Activated T-helper 1 cell treated with Interleukin-2 at 50 U/mL for 16 hours (primary cell): Measurements from ENCODE around the gene PPRC1.

Experiments used
- DNase-seq: peaks from one replicate; pipeline ENCODE4 v3.0.0-alpha.2; 2020; ENCODE audit warnings: low read depth

The PPRC1 gene, protein sequence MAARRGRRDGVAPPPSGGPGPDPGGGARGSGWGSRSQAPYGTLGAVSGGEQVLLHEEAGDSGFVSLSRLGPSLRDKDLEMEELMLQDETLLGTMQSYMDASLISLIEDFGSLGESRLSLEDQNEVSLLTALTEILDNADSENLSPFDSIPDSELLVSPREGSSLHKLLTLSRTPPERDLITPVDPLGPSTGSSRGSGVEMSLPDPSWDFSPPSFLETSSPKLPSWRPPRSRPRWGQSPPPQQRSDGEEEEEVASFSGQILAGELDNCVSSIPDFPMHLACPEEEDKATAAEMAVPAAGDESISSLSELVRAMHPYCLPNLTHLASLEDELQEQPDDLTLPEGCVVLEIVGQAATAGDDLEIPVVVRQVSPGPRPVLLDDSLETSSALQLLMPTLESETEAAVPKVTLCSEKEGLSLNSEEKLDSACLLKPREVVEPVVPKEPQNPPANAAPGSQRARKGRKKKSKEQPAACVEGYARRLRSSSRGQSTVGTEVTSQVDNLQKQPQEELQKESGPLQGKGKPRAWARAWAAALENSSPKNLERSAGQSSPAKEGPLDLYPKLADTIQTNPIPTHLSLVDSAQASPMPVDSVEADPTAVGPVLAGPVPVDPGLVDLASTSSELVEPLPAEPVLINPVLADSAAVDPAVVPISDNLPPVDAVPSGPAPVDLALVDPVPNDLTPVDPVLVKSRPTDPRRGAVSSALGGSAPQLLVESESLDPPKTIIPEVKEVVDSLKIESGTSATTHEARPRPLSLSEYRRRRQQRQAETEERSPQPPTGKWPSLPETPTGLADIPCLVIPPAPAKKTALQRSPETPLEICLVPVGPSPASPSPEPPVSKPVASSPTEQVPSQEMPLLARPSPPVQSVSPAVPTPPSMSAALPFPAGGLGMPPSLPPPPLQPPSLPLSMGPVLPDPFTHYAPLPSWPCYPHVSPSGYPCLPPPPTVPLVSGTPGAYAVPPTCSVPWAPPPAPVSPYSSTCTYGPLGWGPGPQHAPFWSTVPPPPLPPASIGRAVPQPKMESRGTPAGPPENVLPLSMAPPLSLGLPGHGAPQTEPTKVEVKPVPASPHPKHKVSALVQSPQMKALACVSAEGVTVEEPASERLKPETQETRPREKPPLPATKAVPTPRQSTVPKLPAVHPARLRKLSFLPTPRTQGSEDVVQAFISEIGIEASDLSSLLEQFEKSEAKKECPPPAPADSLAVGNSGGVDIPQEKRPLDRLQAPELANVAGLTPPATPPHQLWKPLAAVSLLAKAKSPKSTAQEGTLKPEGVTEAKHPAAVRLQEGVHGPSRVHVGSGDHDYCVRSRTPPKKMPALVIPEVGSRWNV (N-terminal part only)

DNA sequence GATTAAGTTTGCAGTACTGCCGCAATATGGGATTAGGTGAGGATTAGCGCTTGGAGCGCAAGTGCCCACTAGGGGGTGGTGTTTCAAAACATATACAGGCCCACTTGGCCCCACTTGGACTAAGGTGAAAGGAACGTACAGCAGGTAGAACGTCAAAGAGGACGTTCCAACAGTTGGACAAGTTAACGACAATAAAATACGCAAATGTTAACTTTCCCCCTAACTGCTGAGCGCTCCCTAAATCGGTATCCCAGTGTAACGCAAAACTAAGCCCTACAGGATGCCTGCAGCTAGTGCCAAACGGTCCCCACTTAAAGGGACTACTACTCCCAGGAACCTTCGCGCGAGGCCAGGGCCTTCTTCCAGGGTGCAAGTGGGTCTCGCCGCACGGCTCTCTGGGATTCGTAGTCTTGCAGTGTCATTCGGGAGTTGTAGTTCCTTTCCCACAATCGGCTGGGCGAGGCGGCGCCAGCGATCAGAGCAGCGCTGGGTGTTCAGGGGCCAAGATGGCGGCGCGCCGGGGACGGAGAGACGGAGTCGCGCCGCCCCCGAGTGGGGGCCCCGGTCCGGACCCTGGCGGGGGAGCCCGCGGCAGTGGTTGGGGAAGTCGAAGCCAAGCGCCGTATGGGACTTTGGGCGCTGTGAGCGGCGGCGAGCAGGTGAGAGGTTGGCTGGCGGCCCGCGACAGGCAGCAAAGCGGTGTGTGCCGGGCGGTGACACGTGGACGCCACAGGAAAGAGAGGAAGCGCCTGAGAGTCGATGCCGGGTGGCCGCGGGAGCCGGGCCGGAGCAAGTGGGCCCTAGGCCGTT lies at the start of gene PPRC1:
Gene PPRC1, plus strand, starts transcription at position 478 of the 810 bp plus-strand sequence. Its CDS starts 29 bp downstream, at position 507.
- DNase-seq = peak; percentile 93

DNA sequence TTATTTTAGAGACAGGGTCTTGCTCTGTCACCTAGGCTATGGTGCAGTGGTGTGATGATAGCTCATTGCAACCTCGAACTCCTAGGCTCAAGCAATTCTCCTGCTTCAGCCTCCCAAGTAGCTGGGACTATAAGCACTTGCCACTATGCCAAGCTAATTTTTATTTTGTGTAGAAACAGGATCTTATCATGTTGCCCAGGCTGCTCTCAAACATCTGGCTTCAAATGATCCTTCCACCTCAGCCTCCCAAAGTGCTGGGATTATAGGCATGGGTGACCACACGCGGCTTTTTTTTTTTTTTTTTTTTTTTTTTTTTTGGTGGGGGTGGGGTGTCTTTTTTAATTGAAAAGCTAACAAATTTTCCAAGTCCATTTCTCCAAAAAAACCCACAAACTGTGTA lies 49.3 kb upstream of the PPRC1 start:
- DNase-seq = no peak

DNA sequence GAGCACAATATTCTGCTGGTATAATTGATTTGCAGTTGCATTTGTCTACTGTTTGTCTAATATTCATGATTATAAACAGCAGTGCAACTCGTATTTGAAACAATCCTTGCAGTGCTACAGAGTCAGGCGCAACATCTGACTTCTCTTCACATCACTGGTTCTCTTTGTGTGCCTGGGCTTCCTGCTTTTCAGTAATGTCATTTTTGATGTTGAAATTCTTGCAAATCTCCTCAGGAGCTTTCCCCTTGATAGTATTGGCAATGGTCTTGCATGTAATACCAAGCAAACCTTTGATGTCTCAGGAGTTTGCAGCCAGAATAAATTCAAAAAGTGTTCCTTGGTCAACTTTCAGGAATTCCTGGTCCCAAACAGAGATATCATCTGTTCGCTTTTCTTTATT lies 47.5 kb upstream of the PPRC1 start:
- no peak for DNase-seq

DNA sequence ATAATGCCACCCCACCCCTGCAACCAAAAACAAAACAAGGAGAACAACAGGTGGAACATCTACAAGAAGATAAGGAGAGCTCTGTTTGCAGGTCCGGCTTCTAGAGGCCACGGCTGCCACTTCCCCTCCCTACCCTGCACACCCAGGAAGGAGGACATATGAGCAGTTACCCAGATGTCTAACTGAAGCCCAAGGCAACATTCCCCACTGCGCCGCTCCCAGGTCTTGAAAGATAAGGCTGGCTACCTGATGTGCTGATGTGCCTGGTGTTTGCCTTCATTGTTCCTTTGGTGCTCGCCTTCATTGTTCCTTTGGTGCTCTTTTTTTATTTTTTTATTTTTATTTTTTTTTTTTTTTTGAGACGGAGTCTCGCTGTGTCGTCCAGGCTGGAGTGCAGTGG lies 46.6 kb upstream of the PPRC1 start:
- DNase-seq = no peak

DNA sequence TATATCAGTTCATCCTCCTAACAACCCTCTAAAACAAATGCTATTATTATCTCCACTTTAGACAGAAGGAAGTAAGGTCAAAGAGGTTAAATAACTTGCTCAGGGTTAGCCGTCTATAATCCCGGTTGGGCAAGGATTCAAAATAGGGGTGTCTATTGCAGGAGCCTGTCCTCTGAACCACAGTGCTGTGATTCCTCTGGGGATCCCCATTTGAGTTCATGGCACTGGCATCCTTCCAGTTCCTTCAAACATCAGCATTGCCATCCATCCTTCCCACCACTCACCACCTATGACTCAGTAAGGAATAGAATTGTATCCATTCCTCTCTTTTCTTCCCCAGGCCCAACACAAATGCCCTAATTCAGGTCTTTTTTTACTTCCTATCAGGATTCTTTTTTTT lies 42.1 kb upstream of the PPRC1 start:
- DNase-seq = no peak

DNA sequence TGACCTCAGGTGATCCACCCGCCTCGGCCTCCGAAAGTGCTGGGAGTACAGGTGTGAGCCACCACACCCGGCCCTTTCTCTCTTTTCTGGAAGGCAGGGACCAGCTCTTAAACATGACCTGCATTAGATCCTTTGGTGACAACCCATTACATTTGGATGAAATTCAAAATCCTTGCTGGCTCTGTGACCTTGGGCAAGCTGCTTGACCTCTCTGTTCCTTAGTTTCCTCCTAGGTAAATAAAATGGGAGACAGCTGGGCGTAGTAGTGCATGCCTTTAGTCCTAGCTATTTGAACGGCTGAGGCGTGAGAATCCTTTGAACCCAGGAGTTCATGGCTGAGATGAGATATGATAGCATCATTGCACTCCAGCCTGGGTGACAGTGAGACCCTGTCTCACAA lies 36.4 kb upstream of the PPRC1 start:
- no peak for DNase-seq

DNA sequence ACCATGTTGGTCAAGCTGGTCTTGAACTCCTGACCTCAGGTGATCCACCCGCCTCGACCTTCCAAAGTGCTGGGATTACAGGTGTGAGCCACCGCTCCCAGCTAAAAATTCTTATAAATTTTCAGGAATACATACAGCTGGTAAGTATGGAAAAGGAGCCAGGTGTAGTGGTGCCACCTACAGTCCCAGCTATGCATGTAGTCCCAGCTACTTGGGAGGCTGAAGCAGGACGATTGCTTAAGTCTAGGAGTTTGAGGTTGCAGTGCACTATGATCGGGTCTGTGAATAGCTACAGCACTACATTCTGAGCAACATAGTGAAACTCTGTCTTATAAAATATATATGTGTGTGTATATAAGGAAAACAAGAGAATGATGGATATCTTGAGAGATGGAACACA lies 31.7 kb upstream of the PPRC1 start:
- no peak for DNase-seq

DNA sequence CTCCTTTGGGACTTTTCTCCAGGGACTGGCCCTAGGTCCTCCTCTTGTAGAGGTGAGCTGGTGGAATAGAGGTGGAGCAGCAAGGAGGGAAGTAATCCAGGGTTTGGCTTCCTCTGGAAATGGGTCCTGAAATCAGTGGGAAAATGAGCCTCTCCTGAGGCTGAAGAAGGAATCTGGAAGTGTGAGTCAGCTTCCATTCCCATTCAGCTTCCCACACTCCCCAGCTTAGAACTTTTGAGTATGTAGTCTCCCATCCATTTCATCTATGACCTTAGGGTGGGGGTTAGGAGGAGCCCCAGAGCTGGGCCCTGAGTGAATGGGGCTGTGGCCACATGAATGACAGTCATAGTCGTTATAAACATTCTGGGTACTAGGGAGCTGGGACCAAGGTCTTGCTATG lies 30.4 kb upstream of the PPRC1 start:
- DNase-seq = no peak

DNA sequence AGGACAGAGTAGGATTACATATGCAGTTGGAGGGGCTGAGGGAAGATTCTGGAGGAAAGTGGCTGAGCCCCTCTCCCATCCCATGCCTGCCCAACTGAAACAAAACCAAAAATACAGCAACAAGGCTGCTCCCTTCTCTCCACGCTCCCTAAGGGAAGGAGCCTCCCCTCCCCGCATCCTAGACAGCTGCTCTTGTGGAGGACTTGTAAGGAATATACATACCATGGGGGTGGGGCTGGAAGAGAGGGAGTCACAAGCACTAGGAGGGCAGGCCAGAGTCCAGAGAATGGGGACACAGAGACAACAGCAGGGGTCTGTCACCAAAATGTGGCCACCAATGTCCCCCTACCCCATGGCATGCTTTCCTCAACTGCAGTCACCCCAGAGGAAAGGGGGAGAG lies 25.8 kb upstream of the PPRC1 start:
- DNase-seq = no peak

DNA sequence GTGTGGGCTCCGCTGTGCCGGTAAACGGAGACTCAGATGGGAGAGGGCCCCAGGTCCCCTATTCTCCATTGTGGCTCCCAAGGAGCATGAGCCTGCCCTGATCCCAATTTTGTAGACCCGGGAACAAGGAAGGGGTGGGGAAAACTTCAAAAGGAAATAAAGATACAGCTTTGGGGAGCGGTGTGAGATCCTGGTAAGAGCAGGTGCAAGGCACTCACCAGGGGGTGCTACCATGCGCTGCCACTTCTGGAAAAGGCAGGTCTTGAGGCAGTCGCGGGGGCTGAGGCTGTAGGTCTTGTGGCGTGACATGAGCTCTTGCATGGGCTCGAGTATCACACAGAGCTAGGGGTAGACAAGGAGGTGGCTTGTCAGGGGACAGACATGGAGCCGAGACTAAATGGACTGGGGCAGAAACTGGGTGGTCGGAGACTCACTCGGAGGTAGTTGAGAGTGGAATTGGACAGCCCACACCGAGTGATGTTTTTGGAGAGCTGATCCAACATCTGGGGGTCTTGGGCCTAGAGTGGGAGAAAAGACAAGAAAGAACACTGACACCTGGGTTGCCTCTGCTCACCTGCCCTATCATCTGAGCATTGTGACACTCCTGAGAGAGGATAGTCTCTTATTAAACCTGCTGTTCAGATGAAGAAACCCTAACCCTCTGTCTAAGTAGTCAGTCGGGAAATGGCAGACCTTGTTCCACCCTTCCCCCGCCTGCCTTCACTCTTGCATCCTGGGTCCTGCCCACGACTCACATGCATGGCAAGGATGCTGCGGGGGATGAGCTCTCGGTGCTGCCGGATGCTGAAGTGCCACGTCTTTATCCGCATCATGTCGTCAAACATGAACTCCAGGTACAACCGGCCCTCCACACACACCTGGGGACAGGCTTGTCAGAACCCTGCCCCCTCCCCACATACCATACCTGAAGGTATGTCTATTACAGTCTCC lies 23.4 kb upstream of the PPRC1 start:
- DNase-seq = no peak

DNA sequence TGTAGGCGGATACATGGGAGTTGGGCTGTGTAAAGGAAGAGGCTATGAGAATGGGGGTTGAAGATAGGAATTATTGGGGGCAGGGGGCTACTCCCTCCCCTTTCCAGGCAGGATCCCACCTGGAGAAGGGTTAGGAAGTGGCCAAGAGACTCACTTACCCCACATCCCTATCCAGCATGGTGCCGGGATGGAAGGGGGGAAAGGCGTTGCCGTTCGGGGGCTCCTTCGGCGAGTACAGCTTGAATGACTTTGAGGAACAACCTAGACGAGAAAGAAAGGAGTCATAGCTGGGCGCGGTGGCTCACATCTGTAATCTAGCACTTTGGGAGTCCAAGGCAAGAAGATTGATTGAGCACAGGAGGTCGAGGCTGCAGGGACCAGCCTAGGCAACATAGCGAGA lies 21.6 kb upstream of the PPRC1 start:
- DNase-seq = no peak

DNA sequence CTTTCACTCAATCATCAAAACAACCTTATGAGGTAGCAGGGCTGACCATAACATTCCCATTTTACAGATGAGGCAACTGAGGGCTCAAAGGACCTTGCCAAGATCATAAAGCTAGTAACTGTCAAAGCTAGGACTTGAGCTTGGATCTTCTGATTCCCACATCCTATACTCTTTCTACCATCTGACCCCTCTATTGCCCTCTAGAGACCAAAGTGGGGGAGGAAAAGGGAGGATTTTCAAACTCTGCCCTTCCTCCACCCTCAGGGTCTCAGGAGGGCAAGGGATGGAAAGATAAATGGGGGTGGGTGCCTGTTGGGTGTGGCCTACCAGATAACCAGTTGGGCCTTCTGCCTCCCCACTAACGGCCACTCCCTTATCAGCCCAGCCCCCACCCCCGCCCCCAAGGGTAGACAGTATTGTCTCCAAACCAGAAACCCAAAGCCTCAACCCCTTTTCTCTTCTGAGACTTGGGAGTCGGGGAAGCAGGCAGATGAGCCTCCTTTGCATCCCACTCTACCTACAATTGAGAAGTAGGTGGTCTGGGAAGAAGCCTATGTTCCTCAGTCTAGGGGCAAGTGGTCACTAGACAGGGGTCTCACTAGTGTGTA lies 20.5 kb upstream of the PPRC1 start:
- DNase-seq = no peak

DNA sequence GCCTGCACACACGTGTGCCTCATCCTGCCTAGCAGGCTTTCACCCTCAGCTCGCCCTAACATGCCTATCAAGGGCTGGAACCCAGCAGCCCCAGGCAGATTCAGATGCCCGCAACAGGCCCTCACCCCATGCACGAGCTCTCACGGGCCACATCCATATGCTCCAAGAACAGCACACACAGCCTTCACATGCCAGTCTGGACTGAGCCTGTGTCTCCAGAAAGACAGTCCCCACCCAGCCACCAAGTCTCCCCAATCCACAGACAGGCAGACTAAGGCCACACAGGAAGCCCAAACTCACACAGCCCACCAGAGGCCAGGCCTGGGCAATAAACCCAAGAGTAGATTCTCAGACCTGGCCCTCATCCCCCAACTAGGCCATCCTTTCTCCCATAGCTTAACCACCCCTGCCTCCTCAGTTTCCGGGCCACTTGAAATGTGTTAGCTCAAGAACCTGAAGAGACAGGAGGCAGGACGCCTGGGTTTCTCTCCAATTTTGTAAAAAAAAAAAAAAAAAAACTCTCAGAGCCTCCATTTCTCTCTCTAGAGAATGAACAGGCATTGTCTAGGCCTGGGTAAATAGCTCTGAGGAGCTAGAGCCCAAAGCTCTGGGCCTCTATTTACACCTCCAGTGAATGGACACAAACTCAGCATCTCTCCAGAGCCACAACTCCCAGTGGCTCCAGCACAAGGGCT lies 19.4 kb upstream of the PPRC1 start:
- no peak for DNase-seq

DNA sequence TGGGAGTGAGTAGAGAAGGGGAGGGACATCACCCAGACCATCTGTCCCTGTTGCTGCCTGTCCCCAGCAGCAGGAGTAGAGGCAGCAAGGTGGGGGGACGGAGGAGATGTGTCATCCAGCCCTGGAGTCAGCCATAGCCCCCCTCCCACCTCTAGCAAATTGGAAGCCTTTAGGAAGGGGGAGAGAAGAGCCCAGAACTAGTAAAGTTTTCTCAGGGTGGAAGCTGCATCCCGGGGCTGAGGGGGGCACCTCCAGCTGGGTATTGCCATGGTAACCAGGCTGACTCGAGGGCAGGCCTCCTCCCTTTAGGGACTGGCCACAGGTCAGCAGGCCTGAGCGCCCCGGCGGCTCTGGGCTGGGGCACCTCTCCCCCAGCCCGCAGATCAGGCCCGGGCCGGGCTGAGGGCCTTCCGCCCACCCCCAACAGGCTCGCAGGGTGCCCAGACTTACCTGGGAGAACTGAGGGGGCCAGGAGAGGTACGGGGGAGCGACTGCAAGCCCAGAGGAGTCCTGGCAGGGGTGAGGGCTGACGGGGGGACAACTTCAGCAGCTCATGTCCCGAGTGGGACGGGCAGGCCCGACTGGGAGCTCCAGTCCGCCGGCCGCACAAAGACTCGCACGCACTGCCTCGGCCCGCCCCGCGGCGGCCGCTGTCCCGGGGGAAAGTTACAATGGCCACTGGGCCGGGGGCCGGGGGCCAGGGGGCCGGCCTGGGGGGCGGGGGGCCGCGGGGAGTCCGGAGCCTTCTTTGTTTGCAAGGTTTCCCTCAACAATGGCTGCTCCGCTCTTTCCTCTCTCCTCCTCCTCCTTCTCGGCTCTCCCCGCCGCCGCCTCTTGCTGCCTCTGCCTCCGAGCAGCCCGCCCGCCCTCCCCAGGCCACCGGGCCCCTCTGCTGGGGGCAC lies 18.6 kb upstream of the PPRC1 start:
- DNase-seq = no peak

DNA sequence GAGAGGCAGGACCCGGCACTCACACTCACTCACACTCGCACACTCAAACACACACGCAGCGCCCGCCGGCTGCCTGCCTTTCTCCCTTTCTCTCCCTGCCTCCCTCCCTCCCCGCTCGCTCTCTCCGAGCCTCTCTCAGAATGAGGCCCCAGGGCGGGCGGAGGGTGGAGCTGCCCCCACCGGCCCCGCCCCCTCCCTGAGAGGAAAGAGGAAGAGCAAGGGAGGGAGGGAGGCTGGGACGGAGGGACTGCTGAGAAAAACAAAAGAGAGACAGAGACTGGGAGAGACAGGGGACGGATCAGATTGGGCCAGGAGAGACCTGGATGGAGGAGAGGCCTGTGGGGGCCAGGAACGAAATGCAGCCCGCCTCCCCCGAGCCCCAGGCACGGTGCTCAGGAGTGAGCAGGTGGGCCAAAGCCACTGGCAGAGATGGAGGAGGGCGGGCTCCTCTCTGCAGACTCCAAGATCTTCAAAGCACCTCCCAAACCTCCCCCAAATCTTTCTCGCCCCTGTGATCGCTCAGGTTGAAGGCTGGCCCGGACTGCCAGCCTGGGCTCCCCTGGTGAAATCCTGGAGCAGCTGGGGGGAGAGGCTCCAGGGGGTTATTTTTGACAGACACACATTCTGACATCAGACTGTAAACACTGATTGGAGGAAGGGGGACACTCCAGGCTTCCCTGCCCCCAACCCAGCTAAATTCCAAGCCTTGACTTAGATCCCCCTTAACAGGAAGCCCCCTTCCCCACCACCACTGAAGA lies 17.8 kb upstream of the PPRC1 start:
- peak; percentile 76 for DNase-seq

DNA sequence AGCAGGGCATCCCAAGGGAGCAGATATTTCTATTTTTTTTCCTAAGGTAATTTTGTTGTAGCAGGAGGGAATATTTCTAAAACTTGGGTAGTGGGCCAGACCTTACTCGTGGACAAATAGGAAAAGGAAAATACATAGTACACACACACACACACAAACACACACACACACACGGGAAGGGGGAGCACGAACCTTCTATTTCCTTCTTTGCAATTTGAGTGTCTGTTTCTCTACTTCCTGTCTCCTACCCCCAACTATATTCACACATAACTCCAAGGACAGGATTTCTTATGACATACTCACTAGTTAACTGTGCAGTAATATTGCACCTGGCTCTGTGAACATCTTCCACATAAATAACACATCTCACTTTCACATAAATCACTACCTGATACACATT lies 17.1 kb upstream of the PPRC1 start:
- no peak for DNase-seq

DNA sequence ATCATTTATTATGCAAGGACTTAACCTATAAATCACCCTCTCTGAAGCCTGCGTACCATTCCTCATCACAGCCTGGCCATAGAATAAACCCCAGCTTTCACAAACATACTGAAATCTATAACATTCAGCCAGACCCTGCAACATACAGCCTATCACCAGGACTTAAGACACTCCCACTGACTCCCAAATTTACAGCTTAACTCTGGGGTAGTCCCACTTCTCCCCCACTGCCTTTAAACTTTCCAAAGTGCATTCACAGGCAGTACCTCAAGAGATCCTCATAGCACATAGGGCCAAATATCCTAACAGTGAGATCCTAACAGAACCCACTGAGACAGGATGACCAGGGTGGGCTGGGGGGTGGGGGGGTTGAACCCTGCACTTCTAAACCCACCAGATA lies 16.2 kb upstream of the PPRC1 start:
- DNase-seq = no peak
